B cell (primary cell): ENCODE data around the gene HTT.

ENCODE experiments used
- CTCF ChIP-seq: fragments of 200-600 bp; IDR thresholded peaks from one replicate; pipeline ENCODE4 v1.8.0; 2022; ENCODE audit warnings: antibody characterized with exemption, mild to moderate bottlenecking
- EZH2 ChIP-seq: IDR thresholded peaks from 2 replicates; pipeline ENCODE4 v1.6.1; 2012; ENCODE audit warnings: borderline replicate concordance, low read depth, mild to moderate bottlenecking, moderate library complexity, low read length; ENCODE audit not compliant: insufficient read depth, poor library complexity, severe bottlenecking

- TF ChIP-seq EZH2 = no peak
- no peak for TF ChIP-seq CTCF
Measured at GRCh38 chr4:3231471-3231870, 157.0 kb downstream of the HTT start.
